Spleen (tissue), 11 donors: Measurements from ENCODE around the gene DNAJC30. TPM values are rescaled to one million over a fixed set of nuclear protein-coding genes. Genes with fewer than 3 reads are reported as not detected.

Experiments
- DNase-seq: peaks from one replicate; pipeline ENCODE4 v3.0.0-alpha.2; 2020
- H3K27ac ChIP-seq, 8 donors: fragments of 200-600 bp; sonication (generic) in 7 of 8; 1 replicate in 4 of 8; 2 replicates in 4 of 8; pipeline versions ENCODE4 v1.5.0 to v1.8.0; 2016 to 2021; ENCODE audit warnings: inconsistent platforms in 4 of 8, mild to moderate bottlenecking in 4 of 8, moderate library complexity in 1 of 8
- H3K27me3 ChIP-seq, 7 donors: fragments of 200-600 bp; sonication (generic) in 6 of 7; replicated peaks in 1 of 7; 1 replicate in 4 of 7; 2 replicates in 3 of 7; pipeline versions ENCODE4 v1.5.0 to v1.8.0; 2016 to 2021; ENCODE audit warnings: inconsistent platforms in 3 of 7, mild to moderate bottlenecking in 1 of 7
- H3K36me3 ChIP-seq, 6 donors: fragments of 200-600 bp; sonication (generic) in 5 of 6; 1 replicate in 4 of 6; 2 replicates in 2 of 6; pipeline versions ENCODE4 v1.5.0 to v1.8.0; 2016 to 2021; ENCODE audit warnings: inconsistent platforms in 2 of 6
- H3K4me1 ChIP-seq, 6 donors: fragments of 200-600 bp; sonication (generic) in 5 of 6; 1 replicate in 3 of 6; 2 replicates in 3 of 6; pipeline versions ENCODE4 v1.5.0 to v1.8.0; 2016 to 2021; ENCODE audit warnings: inconsistent platforms in 3 of 6
- H3K4me3 ChIP-seq, 8 donors: fragments of 200-600 bp; sonication (generic) in 7 of 8; 1 replicate in 4 of 8; 2 replicates in 4 of 8; pipeline versions ENCODE4 v1.5.0 to v1.8.0; 2016 to 2021; ENCODE audit warnings: inconsistent platforms in 4 of 8, mild to moderate bottlenecking in 4 of 8, moderate library complexity in 2 of 8
- H3K9me3 ChIP-seq, 8 donors: fragments of 200-600 bp; sonication (generic) in 7 of 8; 1 replicate in 4 of 8; 2 replicates in 4 of 8; pipeline versions ENCODE4 v1.5.0 to v1.8.0; 2016 to 2021; ENCODE audit warnings: inconsistent platforms in 4 of 8
- CTCF ChIP-seq, 11 experiments: fragments of 200-600 bp in 7 of 11; fragments of 450-650 bp in 4 of 11; sonication (generic) in 4 of 11; IDR thresholded peaks in 8 of 11; conservative IDR thresholded peaks in 3 of 11; 1 replicate in 7 of 11; 2 replicates in 4 of 11; pipeline versions ENCODE4 v1.4.0 to v1.8.0; 2016 to 2021; ENCODE audit warnings: antibody characterized with exemption in 11 of 11, inconsistent platforms in 4 of 11, mild to moderate bottlenecking in 1 of 11
- POLR2A ChIP-seq, 3 donors: fragments of 450-650 bp; IDR thresholded peaks; one replicate each; pipeline ENCODE4 v1.5.1; 2017; ENCODE audit warnings: antibody characterized with exemption in 3 of 3, mild to moderate bottlenecking in 1 of 3
- POLR2AphosphoS5 ChIP-seq, 3 donors: sonication (generic); formaldehyde crosslinking; IDR thresholded peaks; one replicate each; pipeline ENCODE4 v1.5.1; 2017; ENCODE audit warnings: antibody characterized with exemption in 3 of 3
- WGBS, 5 donors: extraction: QIAGEN DNeasy Blood & Tissue Kit in 3 of 5; methylation state at CpG; one replicate each; pipeline versions ENCODE4 v1.1.5 to v1.1.7; 2013 to 2018; 5-methylcytosine and 5-hydroxymethylcytosine counted together
- intact Hi-C: fragments of 100-400 bp; cut with DNase I; formaldehyde crosslinking; loops from one replicate; pipeline ENCODE4 v1.15.0; 2023; ENCODE audit warnings: low total_unique reads
- polyA plus RNA-seq, 3 donors: library from polyadenylated mRNA; stranded (reverse); fragments of 200-250 nt; gene quantifications; one replicate each; pipeline ENCODE4 v1.2.1, GENCODE V29; 2013
- total RNA-seq, 7 donors: library from RNA; depleted of rRNA in 3 of 7; stranded (reverse); fragments of >200 nt in 3 of 7; fragmentation: NEBNext Ultra II Directional in 4 of 7; extraction: Animal tissue kit (Norgen Biotek cat#: 25700) in 4 of 7; gene quantifications; one replicate each; pipeline versions ENCODE4 v1.1.0 to v1.2.1, GENCODE V29; 2016 to 2021
- donor health status: healthy with polysubstance abuse.
- donor health status: DM: no; HTN: no; CAD: no; lungs with moderate emphysema.
- donor health status: DM: no; HTN: no; CAD: no.
- donor health status: Bipolar disorder and iron deficiency.
- donor health status: healthy.
- donor health status: DM: no; HTN: no; CAD: no.
- donor health status: DM: yes; HTN: yes; CAD: no.

DNAJC30 gene
- total and polyA plus RNA-seq, 10 donors = 5.6 to 12.7 (median 8.7) TPM

- intact Hi-C loops = no loop called here
- TF ChIP-seq POLR2AphosphoS5 (IDR thresholded peaks at IDR 0.05) (no peak), CTCF (IDR thresholded peaks at IDR 0.05 in 8 of 11, conservative IDR thresholded peaks at IDR 0.05 in 3 of 11) (no peak), POLR2A (IDR thresholded peaks at IDR 0.05) (no peak)
- no peak overlapping the region for H3K4me3 ChIP-seq
- peaks cover 0 to 31% (median 17%) of the 10 kb centered on the region in 6 donors for H3K4me1 ChIP-seq
- peaks cover 0 to 11% (median 0%) of the 10 kb centered on the region in 7 donors for H3K27me3 ChIP-seq
- WGBS, 5 donors = 60 to 70% (median 68%) methylated on average over 24 to 25 of the region's 25 CpGs
- H3K9me3 ChIP-seq = no peaks in the 10 kb centered on the region
- DNase-seq = no peak
- H3K36me3 ChIP-seq = peaks cover 0 to 38% (median 0%) of the 10 kb centered on the region in 6 donors
- H3K27ac ChIP-seq = peak overlapping the region in 1 of 8 donors; percentile 6
Measured at GRCh38 chr7:73706126-73707044, 23.1 kb upstream of the DNAJC30 start.

GRCh38 chr7:73705551-73705920 lies 22.3 kb upstream of the DNAJC30 start:
- no peak for TF ChIP-seq CTCF (IDR thresholded peaks at IDR 0.05 in 8 of 11, conservative IDR thresholded peaks at IDR 0.05 in 3 of 11)
- no peak for TF ChIP-seq POLR2AphosphoS5 (IDR thresholded peaks at IDR 0.05)
- TF ChIP-seq POLR2A (IDR thresholded peaks at IDR 0.05) = no peak
- no peak overlapping the region for H3K4me3 ChIP-seq
- peaks cover 0 to 45% (median 0%) of the 10 kb centered on the region in 6 donors for H3K36me3 ChIP-seq
- WGBS, 5 donors = 80 to 91% (median 86%) methylated on average over 8 to 10 of the region's 10 CpGs
- intact Hi-C loops = no loop called here
- H3K27ac ChIP-seq = no peak overlapping the region
- no peak for DNase-seq
- H3K9me3 ChIP-seq = no peaks in the 10 kb centered on the region
- peaks cover 0 to 11% (median 0%) of the 10 kb centered on the region in 7 donors for H3K27me3 ChIP-seq
- peaks cover 0 to 31% (median 17%) of the 10 kb centered on the region in 6 donors for H3K4me1 ChIP-seq

- H3K36me3 ChIP-seq = peaks cover 0 to 51% (median 2%) of the 10 kb centered on the region in 6 donors
- TF ChIP-seq CTCF (IDR thresholded peaks at IDR 0.05 in 8 of 11, conservative IDR thresholded peaks at IDR 0.05 in 3 of 11) (no peak), POLR2AphosphoS5 (IDR thresholded peaks at IDR 0.05) (no peak), POLR2A (IDR thresholded peaks at IDR 0.05) (no peak)
- DNase-seq = no peak
- peaks cover 0 to 11% (median 0%) of the 10 kb centered on the region in 7 donors for H3K27me3 ChIP-seq
- no peaks in the 10 kb centered on the region for H3K9me3 ChIP-seq
- H3K27ac ChIP-seq = no peak overlapping the region
- H3K4me3 ChIP-seq = no peak overlapping the region
- 80 to 82% (median 82%) methylated on average over 17 to 23 of the region's 23 CpGs for WGBS, 5 donors
- intact Hi-C loops = no loop called here
- H3K4me1 ChIP-seq = peaks cover 0 to 31% (median 17%) of the 10 kb centered on the region in 6 donors
Measured at GRCh38 chr7:73704640-73705550, 21.6 kb upstream of the DNAJC30 start.
